PC-9 (cell line): Measurements from ENCODE around the gene CPAMD8. TPM values are rescaled to one million over a fixed set of nuclear protein-coding genes. Genes with fewer than 3 reads are reported as not detected.

Experiments used
- BruUV-seq: library from RNA; stranded (reverse); fragments of 400-500 nt; replicated peaks from 2 replicates; lab custom pipeline; 2021; lab: Mats Ljungman, UMichigan
- CTCF ChIA-PET: fragments of 300-600 bp; sonication (Branson Sonifier 250); formaldehyde crosslinking; loops from one replicate; lab custom pipeline; 2022; ENCODE audit warnings: antibody characterized with exemption; lab: Charles Lee
- POLR2A ChIA-PET: fragments of 300-600 bp; sonication (Branson Sonifier 250); formaldehyde crosslinking; loops from one replicate; lab custom pipeline; 2022; ENCODE audit warnings: antibody characterized with exemption; ENCODE audit not compliant: unreplicated experiment; lab: Charles Lee
- DNase-seq, 2 experiments: peaks; one replicate each; pipeline versions ENCODE4 v3.0.0 to v3.0.0-alpha.2; 2015 to 2022; ENCODE audit warnings: mixed read lengths in 1 of 2
- H2AFZ ChIP-seq: fragments of 200-600 bp; sonication (generic); 2 replicates; pipeline ENCODE4 v1.8.1; 2017; ENCODE audit warnings: antibody characterized with exemption
- H3F3A ChIP-seq: fragments of 200-600 bp; sonication (generic); 2 replicates; pipeline ENCODE4 v1.8.1; 2017; ENCODE audit warnings: antibody characterized with exemption, mild to moderate bottlenecking, low read depth; ENCODE audit not compliant: insufficient read depth
- H3K27ac ChIP-seq: fragments of 200-600 bp; sonication (generic); 2 replicates; pipeline ENCODE4 v1.6.1; 2016; ENCODE audit warnings: mixed run types
- H3K27me3 ChIP-seq: fragments of 200-600 bp; sonication (generic); 2 replicates; pipeline ENCODE4 v1.6.1; 2016; ENCODE audit warnings: low read depth, mixed run types; ENCODE audit not compliant: insufficient read depth
- H3K36me3 ChIP-seq: fragments of 200-600 bp; sonication (generic); 2 replicates; pipeline ENCODE4 v1.6.1; 2016; ENCODE audit warnings: low read depth, mixed run types
- H3K4me1 ChIP-seq: fragments of 200-600 bp; sonication (generic); replicated peaks from 2 replicates; pipeline ENCODE4 v1.6.1; 2016; ENCODE audit warnings: mixed run types; ENCODE audit not compliant: insufficient read depth
- H3K4me2 ChIP-seq: fragments of 200-600 bp; sonication (generic); 2 replicates; pipeline ENCODE4 v1.6.1; 2017; ENCODE audit warnings: mixed run types
- H3K4me3 ChIP-seq: fragments of 200-600 bp; sonication (generic); 2 replicates; pipeline ENCODE4 v1.6.1; 2016; ENCODE audit warnings: mixed run types
- H3K79me2 ChIP-seq: fragments of 200-600 bp; sonication (generic); 2 replicates; pipeline ENCODE4 v1.6.1; 2017; ENCODE audit warnings: low read depth, mixed run types
- H3K9me2 ChIP-seq: fragments of 200-600 bp; sonication (generic); 2 replicates; pipeline ENCODE4 v1.8.1; 2017; ENCODE audit warnings: mild to moderate bottlenecking; ENCODE audit not compliant: insufficient read depth
- H3K9me3 ChIP-seq: fragments of 200-600 bp; sonication (generic); 2 replicates; pipeline ENCODE4 v1.8.1; 2016; ENCODE audit warnings: low read depth; ENCODE audit not compliant: insufficient read depth
- H4K20me1 ChIP-seq: fragments of 200-600 bp; sonication (generic); 2 replicates; pipeline ENCODE4 v1.8.1; 2017; ENCODE audit not compliant: insufficient read depth
- EZH2 ChIP-seq: fragments of 200-600 bp; sonication (generic); IDR thresholded peaks from 2 replicates; pipeline ENCODE4 v1.8.0; 2017; ENCODE audit warnings: antibody characterized with exemption, low read depth
- intact Hi-C: fragments of 100-400 bp; cut with micrococcal nuclease; formaldehyde crosslinking; loops from one replicate; pipeline ENCODE4 v1.10.0; 2022; ENCODE audit not compliant: unreplicated experiment
- total RNA-seq: library from RNA; stranded (reverse); gene quantifications from 2 replicates; pipeline ENCODE4 v1.2.3, GENCODE V29; 2021
- TF ChIP-seq, protein P1 (sequence below): fragments of 200-600 bp; sonication (generic); conservative IDR thresholded peaks from 2 replicates; pipeline ENCODE4 v1.6.1; 2017; ENCODE audit warnings: mixed run types, antibody characterized with exemption, mild to moderate bottlenecking, moderate library complexity

CPAMD8 gene
- total RNA-seq, 1 experiment from 2014 or later = 25.8 TPM

GRCh38 chr19:17061691-17062090, 35.1 kb upstream of the CPAMD8 start:
- DNase-seq = peak in 1 of 2 experiments; percentile 87
- Histone ChIP-seq H2AFZ (no peak overlapping the region), H3F3A (peaks cover 18% of the 10 kb centered on the region; the same call in 1 of the 2 replicates), H3K36me3 (0 out of 2 replicates have a peak, but pooled peaks cover 27% of the 10 kb centered on the region), H3K9me2 (no peaks in the 10 kb centered on the region), H3K4me2 (peak overlapping the region; percentile 21), H3K27me3 (no peaks in the 10 kb centered on the region), H4K20me1 (no peaks in the 10 kb centered on the region), H3K4me3 (no peak overlapping the region), H3K79me2 (peaks cover 37% of the 10 kb centered on the region), H3K4me1 (peaks cover 32% of the 10 kb centered on the region), H3K9me3 (no peaks in the 10 kb centered on the region), H3K27ac (peak overlapping the region; percentile 56)
- BruUV-seq = no TSS peak
- intact Hi-C loops = no loop called here
- ChIA-PET POLR2A (no interaction called here), CTCF (no interaction called here)
- TF ChIP-seq EZH2 = no peak
- TF ChIP-seq, protein P1, sequence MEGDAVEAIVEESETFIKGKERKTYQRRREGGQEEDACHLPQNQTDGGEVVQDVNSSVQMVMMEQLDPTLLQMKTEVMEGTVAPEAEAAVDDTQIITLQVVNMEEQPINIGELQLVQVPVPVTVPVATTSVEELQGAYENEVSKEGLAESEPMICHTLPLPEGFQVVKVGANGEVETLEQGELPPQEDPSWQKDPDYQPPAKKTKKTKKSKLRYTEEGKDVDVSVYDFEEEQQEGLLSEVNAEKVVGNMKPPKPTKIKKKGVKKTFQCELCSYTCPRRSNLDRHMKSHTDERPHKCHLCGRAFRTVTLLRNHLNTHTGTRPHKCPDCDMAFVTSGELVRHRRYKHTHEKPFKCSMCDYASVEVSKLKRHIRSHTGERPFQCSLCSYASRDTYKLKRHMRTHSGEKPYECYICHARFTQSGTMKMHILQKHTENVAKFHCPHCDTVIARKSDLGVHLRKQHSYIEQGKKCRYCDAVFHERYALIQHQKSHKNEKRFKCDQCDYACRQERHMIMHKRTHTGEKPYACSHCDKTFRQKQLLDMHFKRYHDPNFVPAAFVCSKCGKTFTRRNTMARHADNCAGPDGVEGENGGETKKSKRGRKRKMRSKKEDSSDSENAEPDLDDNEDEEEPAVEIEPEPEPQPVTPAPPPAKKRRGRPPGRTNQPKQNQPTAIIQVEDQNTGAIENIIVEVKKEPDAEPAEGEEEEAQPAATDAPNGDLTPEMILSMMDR = no peak

GRCh38 chr19:17061205-17061604, 34.6 kb upstream of the CPAMD8 start:
- intact Hi-C loops = no loop called here
- Histone ChIP-seq H4K20me1 (no peaks in the 10 kb centered on the region), H2AFZ (no peak overlapping the region), H3K9me2 (no peaks in the 10 kb centered on the region), H3K27me3 (no peaks in the 10 kb centered on the region), H3K4me3 (no peak overlapping the region), H3K79me2 (peaks cover 32% of the 10 kb centered on the region), H3F3A (peaks cover 13% of the 10 kb centered on the region; the same call in 1 of the 2 replicates), H3K36me3 (0 out of 2 replicates have a peak, but pooled peaks cover 22% of the 10 kb centered on the region), H3K9me3 (no peaks in the 10 kb centered on the region), H3K4me1 (peaks cover 32% of the 10 kb centered on the region), H3K27ac (peak overlapping the region; percentile 30), H3K4me2 (peak overlapping the region; percentile 21; the same call in 1 of the 2 replicates)
- no TSS peak for BruUV-seq
- ChIA-PET POLR2A (no interaction called here), CTCF (no interaction called here)
- DNase-seq = no peak
- TF ChIP-seq EZH2 = no peak
- TF ChIP-seq, protein P1 = no peak

DNA sequence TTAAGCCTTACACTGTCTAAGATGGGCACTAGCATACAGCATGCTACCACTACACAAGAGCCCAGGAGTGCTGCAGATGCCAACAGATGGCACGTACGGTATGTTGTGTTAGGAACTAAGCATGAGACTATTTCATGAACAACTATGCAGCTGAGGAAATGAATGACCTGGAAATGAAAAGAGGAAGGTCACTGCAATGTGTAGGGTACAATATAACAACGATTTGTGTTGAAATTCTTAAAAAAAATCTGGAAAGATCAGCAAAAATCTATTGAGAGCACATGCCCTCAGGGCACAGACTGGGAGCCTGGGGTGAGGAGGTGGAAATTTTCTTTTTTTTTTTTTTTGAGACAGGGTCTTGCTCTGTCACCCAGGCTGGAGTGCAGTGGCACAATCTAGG, 34.2 kb upstream of the CPAMD8 start:
- Histone ChIP-seq H4K20me1 (no peaks in the 10 kb centered on the region), H3F3A (peaks cover 13% of the 10 kb centered on the region; the same call in 1 of the 2 replicates), H3K4me3 (no peak overlapping the region), H3K79me2 (peaks cover 28% of the 10 kb centered on the region), H3K36me3 (0 out of 2 replicates have a peak, but pooled peaks cover 22% of the 10 kb centered on the region), H3K9me3 (no peaks in the 10 kb centered on the region), H3K4me2 (no peak overlapping the region), H3K4me1 (peaks cover 32% of the 10 kb centered on the region), H3K9me2 (no peaks in the 10 kb centered on the region), H2AFZ (no peak overlapping the region), H3K27ac (no peak overlapping the region; the same call in 1 of the 2 replicates), H3K27me3 (no peaks in the 10 kb centered on the region)
- POLR2A ChIA-PET = no interaction called here
- TF ChIP-seq EZH2 = no peak
- TF ChIP-seq, protein P1 = no peak
- BruUV-seq = no TSS peak
- intact Hi-C loops = no loop called here
- CTCF ChIA-PET = no interaction called here
- DNase-seq = no peak
